Caki2 (cell line): ENCODE data around the gene PCDH15. TPM values are rescaled to one million over a fixed set of nuclear protein-coding genes. Genes with fewer than 3 reads are reported as not detected.
A peak's percentile ranks its signal among the peaks of the same experiment; 100 is the strongest.

ENCODE experiments used
- DNase-seq: peaks from one replicate; pipeline ENCODE4 v3.0.0-alpha.2; 2015; ENCODE audit warnings: low read depth
- in situ Hi-C: cut with HindIII; loops from 2 replicates; pipeline ENCODE4 v1.10.0; 2016; ENCODE audit warnings: low sequenced_read_pairs, low pct_unique_long_range_greater_than_20kb, mixed read lengths
- total RNA-seq: library from RNA; depleted of rRNA; stranded (reverse); fragments of >200 nt; shearing (Covaris generic); gene quantifications from 2 replicates; pipeline ENCODE4 v1.2.3, GENCODE V29; 2014; ENCODE audit warnings: low replicate concordance

The PCDH15 gene
- total RNA-seq, 1 experiment from 2014 or later: not detected

DNA sequence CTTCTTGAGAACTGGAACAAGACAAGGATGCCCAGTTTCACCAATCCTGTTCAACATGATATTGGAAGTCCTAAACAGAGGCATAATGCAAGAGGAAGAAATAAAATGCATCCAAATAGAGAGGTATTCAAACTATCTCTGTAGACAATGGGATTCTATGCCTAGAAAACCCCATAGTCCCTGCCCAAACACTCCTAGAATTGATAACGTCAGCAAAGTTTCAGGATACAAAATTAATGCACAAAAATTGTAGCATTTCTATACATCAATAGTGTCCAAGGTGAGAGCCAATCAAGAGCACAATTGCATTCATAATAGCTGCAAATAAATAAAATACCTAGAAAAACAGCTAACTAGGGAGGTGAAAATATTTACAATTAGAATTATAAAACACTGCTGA lies 72.5 kb downstream of the PCDH15 start:
- DNase-seq: no peak
- in situ Hi-C loops: no loop called here

GRCh38 chr10:54722075-54722474 lies 79.0 kb downstream of the PCDH15 start:
- in situ Hi-C loops: no loop called here
- DNase-seq: no peak

- in situ Hi-C loops: no loop called here
- DNase-seq: no peak
Measured at GRCh38 chr10:54710918-54711317, 90.1 kb downstream of the PCDH15 start.

GRCh38 chr10:54708591-54708990 lies 92.4 kb downstream of the PCDH15 start:
- DNase-seq: no peak
- in situ Hi-C loops: no loop called here

- in situ Hi-C loops: no loop called here
- no peak for DNase-seq
Measured at GRCh38 chr10:54708021-54708420, 93.0 kb downstream of the PCDH15 start.

- no peak for DNase-seq
- in situ Hi-C loops: no loop called here
Measured at GRCh38 chr10:54702583-54703485, 98.2 kb downstream of the PCDH15 start.

GRCh38 chr10:54691331-54691730 lies 109.7 kb downstream of the PCDH15 start:
- in situ Hi-C loops: no loop called here
- DNase-seq: no peak

GRCh38 chr10:54682554-54682953 lies 118.5 kb downstream of the PCDH15 start:
- no peak for DNase-seq
- in situ Hi-C loops: no loop called here

- DNase-seq: no peak
- in situ Hi-C loops: no loop called here
Measured at GRCh38 chr10:54681136-54681535, 119.9 kb downstream of the PCDH15 start.

GRCh38 chr10:54667136-54667535 lies 133.9 kb downstream of the PCDH15 start:
- DNase-seq: no peak
- in situ Hi-C loops: no loop called here

DNA sequence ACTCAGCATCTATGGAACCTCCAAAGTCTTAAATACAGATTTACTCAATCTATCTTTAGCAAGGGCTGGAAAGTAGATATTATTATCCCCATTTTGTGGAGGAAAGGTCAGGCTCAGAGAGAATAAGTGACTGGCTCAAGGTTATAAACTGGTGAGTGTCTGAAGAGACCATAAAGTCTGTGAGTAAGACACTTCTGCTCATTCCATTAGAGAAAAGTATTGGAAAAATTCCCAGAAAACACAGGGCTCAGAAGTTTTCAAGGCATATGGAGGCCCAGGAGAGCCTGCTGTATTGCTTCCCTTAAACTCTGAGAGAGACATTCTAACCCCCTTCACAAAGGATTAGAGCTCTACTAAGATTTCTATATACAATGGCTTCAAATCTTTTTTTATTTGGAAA lies 134.8 kb downstream of the PCDH15 start:
- no peak for DNase-seq
- in situ Hi-C loops: no loop called here

DNA sequence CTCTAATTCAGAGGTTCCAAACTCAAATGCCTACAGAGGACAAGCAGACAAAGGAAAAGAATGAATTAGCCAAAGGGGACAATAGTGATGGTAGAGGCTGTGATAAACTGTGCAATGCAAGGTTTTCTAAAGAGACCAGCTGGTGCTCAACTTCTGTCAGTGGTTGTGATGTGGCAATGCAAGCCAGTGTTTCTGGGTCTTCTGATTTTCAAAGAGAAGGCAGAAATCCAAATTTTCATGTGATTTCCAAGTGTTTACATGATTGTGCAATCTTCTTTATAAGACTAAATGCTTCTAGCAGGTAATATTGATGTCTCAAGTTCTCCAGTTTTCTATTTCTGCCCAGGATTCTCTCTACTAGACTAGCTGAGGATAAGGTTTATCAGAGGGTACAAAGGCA lies 135.9 kb downstream of the PCDH15 start:
- DNase-seq: no peak

GRCh38 chr10:54660397-54660796 lies 140.6 kb downstream of the PCDH15 start:
- in situ Hi-C loops: no loop called here
- DNase-seq: no peak

More for the DNA sequence above, 135.9 kb downstream of the PCDH15 start:
- in situ Hi-C loops: no loop called here

GRCh38 chr10:54656643-54657042 lies 144.4 kb downstream of the PCDH15 start:
- DNase-seq: no peak
- in situ Hi-C loops: no loop called here

GRCh38 chr10:54653518-54653917 lies 147.5 kb downstream of the PCDH15 start:
- in situ Hi-C loops: no loop called here
- no peak for DNase-seq

DNA sequence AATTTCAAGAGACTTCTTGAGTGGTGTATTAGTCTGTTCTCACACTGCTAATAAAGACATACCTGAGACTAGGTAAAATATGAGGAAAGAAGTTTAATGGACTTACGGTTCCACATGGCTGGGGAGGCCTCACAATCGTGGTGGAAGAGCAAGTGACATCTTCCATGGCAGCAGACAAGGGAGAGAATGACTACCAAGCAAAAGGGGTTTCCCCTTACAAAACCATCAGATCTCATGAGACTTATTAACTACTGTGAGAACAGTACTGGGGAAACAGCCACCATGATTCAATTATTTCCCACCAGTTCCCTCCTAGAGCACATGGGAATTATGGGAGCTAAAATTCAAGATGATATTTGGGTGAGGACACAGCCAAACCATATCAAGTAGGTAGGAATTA lies 150.5 kb downstream of the PCDH15 start:
- peak; percentile 12 for DNase-seq
- in situ Hi-C loops: no loop called here

DNA sequence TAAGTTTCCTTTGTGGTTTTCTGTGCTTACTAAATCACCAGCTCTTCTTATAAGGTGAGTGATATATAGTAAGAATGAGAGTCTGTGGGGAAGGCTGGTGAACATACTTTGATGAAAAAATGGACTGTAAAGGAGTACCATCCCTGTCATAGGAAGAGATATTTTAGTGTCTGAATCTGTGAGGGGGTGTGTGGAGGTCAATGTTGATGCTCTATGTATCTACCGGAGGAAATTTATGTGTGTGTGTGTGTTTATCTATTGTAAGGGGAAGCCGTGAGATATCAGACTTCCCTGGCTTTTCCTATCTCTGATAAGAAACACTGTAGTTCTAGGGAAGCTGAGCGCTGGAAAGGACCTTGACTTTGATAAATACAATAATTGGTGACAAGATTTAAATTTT lies 179.0 kb downstream of the PCDH15 start:
- in situ Hi-C loops: no loop called here
- no peak for DNase-seq

DNA sequence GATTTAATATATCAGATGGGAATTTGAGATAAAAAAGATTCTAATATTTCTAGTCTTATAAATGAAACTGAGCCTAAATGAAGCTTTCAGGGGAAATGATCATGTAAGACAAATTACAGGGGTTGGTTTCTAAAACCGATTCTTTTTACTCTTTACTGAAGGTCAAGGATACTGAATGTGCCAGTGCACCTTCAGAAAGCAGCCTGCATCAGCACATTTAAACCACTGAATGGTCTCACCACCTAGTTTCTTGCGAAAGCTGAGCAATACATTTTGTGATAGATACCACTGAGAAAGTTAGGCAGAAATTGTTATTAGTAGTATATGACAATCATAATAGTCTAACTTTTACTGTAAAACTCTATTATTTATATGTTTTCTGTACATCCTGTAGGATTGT lies 180.7 kb downstream of the PCDH15 start:
- in situ Hi-C loops: no loop called here
- no peak for DNase-seq

DNA sequence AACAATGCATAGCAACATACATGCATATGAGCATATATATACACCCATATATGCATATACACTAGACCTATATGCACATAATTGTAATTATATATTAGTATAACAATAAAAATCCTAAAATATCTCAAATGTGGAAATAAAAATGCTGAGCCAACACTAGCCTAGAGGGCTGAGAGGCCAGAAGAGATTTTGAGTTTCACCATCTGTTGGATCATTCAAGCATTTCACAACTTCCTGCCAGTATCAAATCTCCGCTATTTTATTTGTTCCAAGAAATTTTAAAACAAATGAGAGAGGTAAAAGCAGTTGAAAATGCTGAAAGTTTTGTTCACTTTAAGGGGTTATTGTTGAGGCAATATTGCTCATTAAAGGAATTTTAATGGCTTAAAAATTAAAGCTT lies 187.0 kb downstream of the PCDH15 start:
- no peak for DNase-seq
- in situ Hi-C loops: no loop called here

- DNase-seq: no peak
- in situ Hi-C loops: no loop called here
Measured at GRCh38 chr10:54613162-54613561, 187.9 kb downstream of the PCDH15 start.
